HepG2 (cell line): ENCODE measurements around the gene MCM3AP. TPM values are rescaled to one million over a fixed set of nuclear protein-coding genes. Genes with fewer than 3 reads are reported as not detected.

Source experiments
- ATAC-seq: fragments of 200-7000 bp; cut with Tn5 transposase; 3 replicates; pipeline ENCODE4 v1.9.1; 2020; ENCODE audit warnings: mild to moderate bottlenecking, moderate library complexity
- BruUV-seq: library from RNA; stranded (reverse); fragments of 400-500 nt; replicated peaks from 2 replicates; lab custom pipeline; 2021; lab: Mats Ljungman, UMichigan
- CTCF ChIA-PET: fragments of 300-600 bp; formaldehyde crosslinking; extraction: SDS; loops from one replicate; lab custom pipeline; 2021; ENCODE audit warnings: low total read pairs, inconsistent platforms, low intra/inter-chr PET ratio; lab: Yijun Ruan, JAX
- POLR2A ChIA-PET: fragments of 350-600 bp; sonication (Branson Sonifier 250); formaldehyde crosslinking; loops from one replicate; lab custom pipeline; 2020; ENCODE audit warnings: antibody characterized with exemption, inconsistent platforms; lab: Yijun Ruan, JAX
- DNase-seq: peaks from one replicate; pipeline ENCODE4 v3.0.0-alpha.2; 2015; ENCODE audit warnings: low spot score
- FAIRE-seq: peaks from 3 replicates; lab custom pipeline; 2011; peaks lifted over from hg19 to GRCh38; lab: Jason Lieb, UNC
- H2AFZ ChIP-seq: one replicate; pipeline ENCODE4 v1.6.1; 2011; ENCODE audit warnings: low read length, inconsistent platforms
- H3K27ac ChIP-seq: fragments of 300-600 bp; 3 replicates; pipeline ENCODE4 v1.8.0; 2011; ENCODE audit warnings: mixed run types, mild to moderate bottlenecking, mixed read lengths, low read length, inconsistent platforms; ENCODE audit not compliant: insufficient read depth; ENCODE audit errors: extremely low read length
- H3K27me3 ChIP-seq, 2 experiments: fragments of 200-600 bp in 1 of 2; 2 replicates in 1 of 2; 3 replicates in 1 of 2; pipeline versions ENCODE4 v1.6.0 to v1.8.0; 2011; ENCODE audit warnings: low read length in 2 of 2, mild to moderate bottlenecking in 2 of 2, moderate library complexity in 2 of 2, inconsistent platforms in 1 of 2; ENCODE audit not compliant: insufficient read depth in 2 of 2, control insufficient read depth in 1 of 2
- H3K36me3 ChIP-seq, 2 experiments: fragments of 200-600 bp in 1 of 2; replicated peaks in 1 of 2; 2 replicates in 1 of 2; 3 replicates in 1 of 2; pipeline versions ENCODE4 v1.5.1 to v1.8.0; 2011; ENCODE audit warnings: low read length in 2 of 2, inconsistent platforms in 1 of 2; ENCODE audit not compliant: insufficient read depth in 2 of 2, control insufficient read depth in 1 of 2
- H3K4me1 ChIP-seq: 2 replicates; pipeline ENCODE4 v1.5.1; 2012; ENCODE audit warnings: low read length, inconsistent platforms; ENCODE audit not compliant: insufficient read depth
- H3K4me2 ChIP-seq: 2 replicates; pipeline ENCODE4 v1.6.0; 2011; ENCODE audit warnings: low read depth, low read length, inconsistent platforms
- H3K4me3 ChIP-seq, 3 experiments: fragments of 200-600 bp in 1 of 3; sonication (generic), shearing (Covaris generic) in 1 of 3; replicated peaks in 1 of 3; 2 replicates each; pipeline ENCODE4 v1.5.1; 2011 to 2016; ENCODE audit warnings: low read length in 3 of 3, inconsistent platforms in 2 of 3, low read depth in 2 of 3, mild to moderate bottlenecking in 2 of 3, control low read depth in 1 of 3, mixed read lengths in 1 of 3; ENCODE audit not compliant: insufficient read depth in 1 of 3
- H3K79me2 ChIP-seq: one replicate; pipeline ENCODE4 v1.6.1; 2011; ENCODE audit warnings: low read length, inconsistent platforms; ENCODE audit not compliant: insufficient read depth
- H3K9ac ChIP-seq: 2 replicates; pipeline ENCODE4 v1.6.0; 2011; ENCODE audit warnings: mild to moderate bottlenecking, low read depth, low read length, inconsistent platforms; ENCODE audit not compliant: insufficient read depth
- H3K9me3 ChIP-seq: 2 replicates; pipeline ENCODE4 v1.5.1; 2012; ENCODE audit warnings: mild to moderate bottlenecking, low read length
- H4K20me1 ChIP-seq: 2 replicates; pipeline ENCODE4 v1.6.0; 2011; ENCODE audit warnings: inconsistent platforms, mild to moderate bottlenecking, low read length, moderate library complexity; ENCODE audit not compliant: insufficient read depth
- ARID2 ChIP-seq: sonication (generic); formaldehyde crosslinking; IDR thresholded peaks from 2 replicates; pipeline ENCODE4 v1.8.1; 2022; ENCODE audit warnings: mild to moderate bottlenecking, missing genetic modification reagents, borderline replicate concordance
- ATRX ChIP-seq: sonication (generic); formaldehyde crosslinking; IDR thresholded peaks from 2 replicates; pipeline ENCODE4 v1.4.0; 2020; ENCODE audit warnings: missing genetic modification reagents, borderline replicate concordance
- HOXA7 ChIP-seq: sonication (generic); formaldehyde crosslinking; IDR thresholded peaks from 2 replicates; pipeline ENCODE4 v1.8.1; 2022; ENCODE audit warnings: mild to moderate bottlenecking, missing genetic modification reagents, moderate library complexity
- THAP9 ChIP-seq: sonication (generic); formaldehyde crosslinking; IDR thresholded peaks from 2 replicates; pipeline ENCODE4; 2020; ENCODE audit warnings: missing genetic modification reagents, mild to moderate bottlenecking, borderline replicate concordance
- ZNF350 ChIP-seq: sonication (generic); formaldehyde crosslinking; IDR thresholded peaks from 2 replicates; pipeline ENCODE4 v1.4.0; 2020; ENCODE audit warnings: mild to moderate bottlenecking, low read depth, missing genetic modification reagents, borderline replicate concordance
- ZNF362 ChIP-seq: sonication (generic); formaldehyde crosslinking; IDR thresholded peaks from 2 replicates; pipeline ENCODE4 v1.4.0; 2020; ENCODE audit warnings: missing genetic modification reagents, mild to moderate bottlenecking, borderline replicate concordance
- ZNF557 ChIP-seq: sonication (generic); formaldehyde crosslinking; IDR thresholded peaks from 2 replicates; pipeline ENCODE4 v1.4.0; 2020; ENCODE audit warnings: missing genetic modification reagents
- ZNF615 ChIP-seq: sonication (generic); formaldehyde crosslinking; IDR thresholded peaks from 2 replicates; pipeline ENCODE4 v1.5.0; 2020; ENCODE audit warnings: mild to moderate bottlenecking, missing genetic modification reagents, borderline replicate concordance
- ZNF772 ChIP-seq: sonication (generic); formaldehyde crosslinking; IDR thresholded peaks from 2 replicates; pipeline ENCODE4 v1.5.0; 2020; ENCODE audit warnings: mild to moderate bottlenecking, missing genetic modification reagents
- WGBS: methylation state at CpG from one replicate; pipeline ENCODE4 v1.1.6; 2017; ENCODE audit warnings: low lambda C conversion rate; 5-methylcytosine and 5-hydroxymethylcytosine counted together
- in situ Hi-C: cut with HindIII; loops from 2 replicates; pipeline ENCODE4 v1.10.0; 2017; ENCODE audit warnings: low pct_unique_long_range_greater_than_20kb; ENCODE audit not compliant: extremely low pct_ligation_motif_present
- intact Hi-C: fragments of 100-400 bp; cut with micrococcal nuclease; formaldehyde crosslinking; loops from one replicate; pipeline ENCODE4 v1.10.0; 2022; ENCODE audit not compliant: unreplicated experiment
- polyA plus RNA-seq, 8 experiments: library from polyadenylated mRNA; depleted of rRNA in 3 of 8; stranded (reverse) in 7 of 8; unstranded in 1 of 8; fragments of >200 nt; fragmentation: Illumina TruSeq in 4 of 8; extraction: Trizol in 4 of 8; gene quantifications; 2 replicates each; pipeline versions ENCODE4 v1.2.1 to v1.2.3, GENCODE V29; 2011 to 2016; ENCODE audit warnings: low read depth in 4 of 8, missing spikeins in 1 of 8, mixed read lengths in 1 of 8; ENCODE audit not compliant: insufficient read depth in 1 of 8
- total RNA-seq, 5 experiments: library from RNA; depleted of rRNA; stranded (reverse); fragments of >200 nt; fragmentation: Illumina TruSeq; extraction: Trizol; gene quantifications; 2 replicates each; pipeline ENCODE4 v1.2.3, GENCODE V29; 2016; ENCODE audit warnings: low read depth in 1 of 5
- TF ChIP-seq, protein P1 (sequence below): sonication (generic); formaldehyde crosslinking; IDR thresholded peaks from 2 replicates; pipeline ENCODE4 v1.4.0; 2020; ENCODE audit warnings: missing genetic modification reagents, borderline replicate concordance
- TF ChIP-seq, protein P2 (sequence below): IDR thresholded peaks from 2 replicates; pipeline ENCODE4 v1.6.1; 2016; ENCODE audit warnings: control low read depth

MCM3AP gene
- total and polyA plus RNA-seq, 2 of the 13 experiments (the other 11 are each of a cell fraction or from before 2014, with no cell fraction given) = 27.0 to 54.7 TPM

DNA sequence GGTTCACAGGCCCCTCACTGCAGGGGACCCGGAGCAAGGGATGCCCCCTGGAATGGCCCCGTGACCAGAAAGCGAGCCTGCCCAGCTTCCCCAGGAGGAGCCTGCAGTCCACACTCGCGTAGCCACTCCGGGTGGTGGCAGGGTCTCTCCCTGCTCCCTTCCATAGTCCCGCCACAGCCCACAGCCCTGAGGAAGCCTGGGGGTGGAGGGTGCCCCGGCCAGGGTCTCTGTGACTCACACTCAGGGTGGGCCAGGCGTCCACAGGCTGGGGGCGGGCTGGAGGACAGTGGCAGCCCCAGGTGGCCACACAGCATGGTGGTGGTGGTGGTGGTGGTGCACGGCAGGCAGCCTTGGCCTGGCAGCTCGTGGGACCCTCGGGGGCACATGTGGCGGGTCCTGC lies 16.3 kb upstream of the MCM3AP start:
- H3K9me3 ChIP-seq = no peaks in the 10 kb centered on the region
- peaks cover 0 to 20% of the 10 kb centered on the region in 2 experiments; a peak in 2 of 5 replicates for H3K36me3 ChIP-seq
- 100% methylated on average over 2 of the region's 14 CpGs for WGBS
- H3K79me2 ChIP-seq = no peaks in the 10 kb centered on the region
- ChIA-PET CTCF (no interaction called here), POLR2A (no interaction called here)
- no TSS peak for BruUV-seq
- no peak overlapping the region for H3K9ac ChIP-seq
- H3K27me3 ChIP-seq = no peaks in the 10 kb centered on the region
- H3K4me1 ChIP-seq = peaks cover under 1% of the 10 kb centered on the region; the same call in 1 of the 2 replicates
- in situ Hi-C loops = no loop called here
- no peak overlapping the region for H3K4me2 ChIP-seq
- TF ChIP-seq HOXA7 (CRISPR knock-in tag) = no peak
- no peak for TF ChIP-seq THAP9 (CRISPR knock-in tag)
- TF ChIP-seq ZNF350 (CRISPR knock-in tag) = no peak
- TF ChIP-seq ZNF557 = no peak
- TF ChIP-seq ZNF615 (CRISPR knock-in tag) = no peak
- TF ChIP-seq ZNF772 (CRISPR knock-in tag) = no peak
- TF ChIP-seq ZNF362 (CRISPR knock-in tag) = no peak
- TF ChIP-seq, protein P1, sequence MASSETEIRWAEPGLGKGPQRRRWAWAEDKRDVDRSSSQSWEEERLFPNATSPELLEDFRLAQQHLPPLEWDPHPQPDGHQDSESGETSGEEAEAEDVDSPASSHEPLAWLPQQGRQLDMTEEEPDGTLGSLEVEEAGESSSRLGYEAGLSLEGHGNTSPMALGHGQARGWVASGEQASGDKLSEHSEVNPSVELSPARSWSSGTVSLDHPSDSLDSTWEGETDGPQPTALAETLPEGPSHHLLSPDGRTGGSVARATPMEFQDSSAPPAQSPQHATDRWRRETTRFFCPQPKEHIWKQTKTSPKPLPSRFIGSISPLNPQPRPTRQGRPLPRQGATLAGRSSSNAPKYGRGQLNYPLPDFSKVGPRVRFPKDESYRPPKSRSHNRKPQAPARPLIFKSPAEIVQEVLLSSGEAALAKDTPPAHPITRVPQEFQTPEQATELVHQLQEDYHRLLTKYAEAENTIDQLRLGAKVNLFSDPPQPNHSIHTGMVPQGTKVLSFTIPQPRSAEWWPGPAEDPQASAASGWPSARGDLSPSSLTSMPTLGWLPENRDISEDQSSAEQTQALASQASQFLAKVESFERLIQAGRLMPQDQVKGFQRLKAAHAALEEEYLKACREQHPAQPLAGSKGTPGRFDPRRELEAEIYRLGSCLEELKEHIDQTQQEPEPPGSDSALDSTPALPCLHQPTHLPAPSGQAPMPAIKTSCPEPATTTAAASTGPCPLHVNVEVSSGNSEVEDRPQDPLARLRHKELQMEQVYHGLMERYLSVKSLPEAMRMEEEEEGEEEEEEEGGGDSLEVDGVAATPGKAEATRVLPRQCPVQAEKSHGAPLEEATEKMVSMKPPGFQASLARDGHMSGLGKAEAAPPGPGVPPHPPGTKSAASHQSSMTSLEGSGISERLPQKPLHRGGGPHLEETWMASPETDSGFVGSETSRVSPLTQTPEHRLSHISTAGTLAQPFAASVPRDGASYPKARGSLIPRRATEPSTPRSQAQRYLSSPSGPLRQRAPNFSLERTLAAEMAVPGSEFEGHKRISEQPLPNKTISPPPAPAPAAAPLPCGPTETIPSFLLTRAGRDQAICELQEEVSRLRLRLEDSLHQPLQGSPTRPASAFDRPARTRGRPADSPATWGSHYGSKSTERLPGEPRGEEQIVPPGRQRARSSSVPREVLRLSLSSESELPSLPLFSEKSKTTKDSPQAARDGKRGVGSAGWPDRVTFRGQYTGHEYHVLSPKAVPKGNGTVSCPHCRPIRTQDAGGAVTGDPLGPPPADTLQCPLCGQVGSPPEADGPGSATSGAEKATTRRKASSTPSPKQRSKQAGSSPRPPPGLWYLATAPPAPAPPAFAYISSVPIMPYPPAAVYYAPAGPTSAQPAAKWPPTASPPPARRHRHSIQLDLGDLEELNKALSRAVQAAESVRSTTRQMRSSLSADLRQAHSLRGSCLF = no peak
- TF ChIP-seq, protein P2, sequence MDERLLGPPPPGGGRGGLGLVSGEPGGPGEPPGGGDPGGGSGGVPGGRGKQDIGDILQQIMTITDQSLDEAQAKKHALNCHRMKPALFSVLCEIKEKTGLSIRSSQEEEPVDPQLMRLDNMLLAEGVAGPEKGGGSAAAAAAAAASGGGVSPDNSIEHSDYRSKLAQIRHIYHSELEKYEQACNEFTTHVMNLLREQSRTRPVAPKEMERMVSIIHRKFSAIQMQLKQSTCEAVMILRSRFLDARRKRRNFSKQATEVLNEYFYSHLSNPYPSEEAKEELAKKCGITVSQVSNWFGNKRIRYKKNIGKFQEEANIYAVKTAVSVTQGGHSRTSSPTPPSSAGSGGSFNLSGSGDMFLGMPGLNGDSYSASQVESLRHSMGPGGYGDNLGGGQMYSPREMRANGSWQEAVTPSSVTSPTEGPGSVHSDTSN = no peak
- no peak for TF ChIP-seq ATRX (CRISPR knock-in tag)
- TF ChIP-seq ARID2 (CRISPR knock-in tag) = no peak
- TF ChIP-seq, all 625 proteins: peak for 0
- DNase-seq (no peak), ATAC-seq (no peak), FAIRE-seq (no peak)
- intact Hi-C loops = no loop called here
- H2AFZ ChIP-seq = no peak overlapping the region
- H3K4me3 ChIP-seq = no peak overlapping the region
- H4K20me1 ChIP-seq = no peaks in the 10 kb centered on the region
- no peak overlapping the region for H3K27ac ChIP-seq
